NCI-H2107 treated with DMSO at 0.1 percent for 48 hours (cell line): ENCODE measurements around the gene SNCA.

Source experiments
- DNase-seq: peaks from one replicate; lab custom pipeline; 2025; ENCODE audit not compliant: unreplicated experiment; lab: John Stamatoyannopoulos, UW

Gene SNCA

DNA sequence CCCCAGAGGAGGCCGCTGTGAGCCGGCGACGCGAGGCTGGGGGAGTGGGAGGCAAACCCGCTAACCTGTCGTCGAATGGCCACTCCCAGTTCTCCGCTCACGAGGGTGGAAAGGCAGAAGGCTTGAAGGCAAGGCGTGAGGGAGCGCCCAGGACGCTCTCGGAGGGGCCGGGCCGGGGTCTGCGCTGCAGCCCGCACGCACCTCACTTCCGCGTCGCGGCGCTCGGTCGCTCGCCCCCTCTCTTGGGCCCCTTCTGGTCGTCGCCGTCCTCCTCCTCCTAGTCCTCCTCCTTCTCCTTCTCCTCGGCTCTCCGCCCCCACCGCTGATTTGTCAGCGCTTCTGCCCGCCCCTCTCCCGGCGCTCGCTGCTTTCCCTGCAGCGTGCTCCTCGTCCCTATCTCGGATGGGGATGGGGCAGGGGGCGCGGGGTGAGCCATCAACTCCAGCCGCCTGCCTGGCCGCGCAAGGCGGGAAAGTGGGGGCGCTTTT lies at the start of gene SNCA:
SNCA (minus strand) TSS at position 265 of the 488 bp plus-strand sequence. CDS start 1,494 bp downstream, outside the sequence.
- DNase-seq: no peak

DNA sequence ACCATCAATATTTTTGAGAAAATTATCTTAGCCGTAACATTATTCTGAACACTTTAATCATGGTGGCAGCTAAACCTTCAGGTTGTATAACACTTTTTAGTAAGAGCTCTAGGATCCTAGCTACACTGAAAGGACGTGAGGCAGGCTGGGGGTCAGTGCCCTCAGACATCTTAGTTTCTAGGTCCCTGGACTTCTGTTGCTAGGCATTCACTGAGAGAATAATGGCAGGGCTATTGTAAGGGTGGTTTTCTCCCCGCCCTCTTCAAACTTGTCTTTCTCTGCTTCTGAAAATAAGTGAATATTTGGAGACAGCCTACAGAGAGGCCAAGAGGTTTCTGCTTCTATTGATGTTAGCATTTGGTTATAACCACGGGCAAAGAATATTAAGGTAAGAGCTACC lies 42.3 kb upstream of the SNCA start:
- no peak for DNase-seq

DNA sequence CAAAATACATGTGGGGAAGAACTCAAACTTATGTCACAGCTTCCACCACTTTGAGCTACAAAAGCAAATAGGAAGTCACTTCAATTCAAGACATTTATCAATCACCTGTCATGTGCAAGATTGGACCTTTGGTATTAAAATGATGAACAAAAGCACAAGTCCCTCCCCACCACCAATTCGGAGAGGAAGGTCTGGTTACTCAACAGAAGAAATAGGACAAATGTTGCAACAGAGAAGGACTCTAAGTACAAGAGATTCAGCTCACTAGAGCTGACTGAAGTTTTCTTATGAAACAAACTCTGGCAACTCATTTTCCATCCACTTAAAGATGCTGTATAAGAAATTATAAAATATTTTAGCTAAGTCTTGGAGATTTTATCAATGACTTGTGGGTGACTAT lies 41.6 kb upstream of the SNCA start:
- no peak for DNase-seq

DNA sequence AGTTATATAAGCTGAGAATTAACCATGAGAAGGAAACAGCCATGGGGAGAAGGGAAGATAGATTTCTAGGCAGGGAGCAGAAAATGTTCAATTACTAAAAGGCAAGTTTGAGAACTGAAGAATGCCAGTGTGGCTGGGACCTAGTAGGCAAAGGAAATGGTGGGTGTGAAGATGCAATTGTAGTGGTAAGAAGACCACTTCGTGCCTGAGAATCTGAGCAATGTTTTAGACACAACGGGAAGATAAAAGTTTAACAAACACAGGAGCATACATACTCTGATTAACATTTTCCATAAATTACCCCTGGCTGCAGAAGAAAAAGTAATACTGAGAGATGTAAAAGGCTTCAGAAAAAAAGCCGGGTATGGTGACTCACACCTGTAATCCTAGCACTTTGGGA lies 39.6 kb upstream of the SNCA start:
- DNase-seq: no peak

DNA sequence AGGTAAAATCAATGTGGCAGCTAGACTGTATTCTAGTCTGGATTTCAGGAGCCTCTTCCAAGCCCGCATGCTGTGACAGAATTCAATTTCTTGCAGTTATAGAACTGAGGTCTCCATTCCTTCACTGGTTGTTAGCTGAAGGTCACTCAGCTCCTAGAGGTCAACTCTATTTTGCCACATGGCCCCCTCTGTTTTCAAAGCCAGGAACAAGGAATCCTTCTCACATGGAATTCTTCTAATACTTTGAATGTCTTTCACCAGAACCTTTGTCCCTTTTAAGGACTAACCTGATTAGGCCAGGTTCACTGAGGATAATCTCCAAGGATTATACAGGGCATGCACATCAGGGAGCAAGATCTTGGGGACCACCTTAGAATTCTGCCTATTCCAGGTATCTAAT lies 34.2 kb upstream of the SNCA start:
- DNase-seq: no peak

DNA sequence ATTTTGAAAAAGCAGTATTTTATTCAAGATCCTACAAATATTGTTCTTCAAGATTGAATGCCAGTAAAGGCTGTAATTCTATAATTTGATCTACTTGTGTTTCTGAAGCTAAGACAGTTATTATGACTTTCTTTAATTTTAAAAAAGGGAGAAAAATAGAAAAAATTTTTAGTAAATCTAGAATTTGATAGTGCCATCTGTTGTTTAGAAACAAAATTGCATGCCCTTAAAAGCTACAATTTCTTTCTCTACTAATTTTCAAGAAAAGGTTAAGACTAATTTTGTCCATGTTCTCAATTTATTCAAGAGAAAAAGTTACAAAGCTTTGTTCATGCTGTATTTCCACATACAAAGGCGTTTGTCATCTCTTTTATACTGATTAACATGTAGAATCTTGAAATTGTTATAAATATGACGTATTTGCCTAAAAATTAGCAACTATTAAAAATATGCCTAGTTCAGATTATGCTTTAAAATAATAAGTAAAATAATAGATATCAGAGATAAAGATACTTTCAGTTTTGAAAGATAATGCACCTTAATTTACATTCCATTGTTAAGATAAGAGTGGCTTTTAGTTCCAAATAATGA lies 32.1 kb upstream of the SNCA start:
- DNase-seq: no peak

DNA sequence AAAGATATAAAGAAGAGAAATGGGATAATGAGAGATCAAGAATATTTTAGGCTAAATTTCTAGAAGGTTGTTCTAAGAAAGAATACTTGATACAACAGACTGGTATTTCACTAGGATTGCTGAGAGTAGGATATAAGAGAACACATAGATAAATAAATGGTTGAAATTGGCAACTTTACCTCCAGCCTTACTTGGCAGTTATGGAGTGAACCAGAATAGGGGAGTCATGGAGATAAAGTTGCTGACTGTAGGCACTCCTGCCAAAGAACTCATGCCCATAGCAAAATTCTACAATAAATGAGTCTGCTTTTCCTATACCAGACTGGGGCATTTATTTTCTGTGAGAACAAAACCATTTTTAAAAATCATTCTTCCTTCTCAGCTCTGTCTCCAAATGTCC lies 31.3 kb upstream of the SNCA start:
- no peak for DNase-seq

DNA sequence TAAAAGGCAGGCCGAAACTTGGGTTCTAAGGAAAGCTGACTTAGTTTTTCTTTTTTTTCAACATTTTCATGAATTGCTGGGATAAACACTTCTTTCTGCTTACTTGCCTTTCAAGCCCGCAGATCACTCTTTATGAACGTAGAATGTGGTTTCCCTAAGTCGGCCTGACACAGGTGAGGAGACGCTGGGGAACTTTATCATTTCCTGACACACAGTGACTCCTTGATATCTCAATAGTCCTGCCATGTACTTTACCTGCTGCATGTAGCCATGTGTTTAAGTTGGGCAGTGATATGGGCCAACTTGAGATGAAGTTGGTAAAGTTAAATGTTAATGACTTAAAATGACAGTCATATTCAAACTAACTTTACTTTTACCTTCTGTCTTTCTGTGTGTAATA lies 26.6 kb upstream of the SNCA start:
- DNase-seq: no peak

DNA sequence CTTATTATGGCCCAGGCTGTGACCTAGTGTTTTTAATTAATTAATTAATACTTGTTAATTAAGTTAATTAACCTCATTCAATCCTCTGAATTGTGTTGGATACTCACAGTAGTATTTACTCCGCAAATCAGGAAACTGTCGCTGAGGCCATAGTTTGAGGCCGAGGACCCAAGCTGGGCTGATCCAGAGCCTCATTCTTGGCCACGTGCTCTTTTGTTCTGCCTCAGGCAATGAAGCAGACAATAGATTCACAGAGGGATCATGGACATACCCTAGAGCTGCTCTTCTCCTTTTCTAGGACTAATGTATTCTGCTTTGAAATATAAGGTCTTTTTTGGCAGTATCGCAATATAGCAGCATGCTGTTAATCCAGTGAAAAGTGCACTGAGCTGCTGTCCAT lies 24.0 kb upstream of the SNCA start:
- no peak for DNase-seq

DNA sequence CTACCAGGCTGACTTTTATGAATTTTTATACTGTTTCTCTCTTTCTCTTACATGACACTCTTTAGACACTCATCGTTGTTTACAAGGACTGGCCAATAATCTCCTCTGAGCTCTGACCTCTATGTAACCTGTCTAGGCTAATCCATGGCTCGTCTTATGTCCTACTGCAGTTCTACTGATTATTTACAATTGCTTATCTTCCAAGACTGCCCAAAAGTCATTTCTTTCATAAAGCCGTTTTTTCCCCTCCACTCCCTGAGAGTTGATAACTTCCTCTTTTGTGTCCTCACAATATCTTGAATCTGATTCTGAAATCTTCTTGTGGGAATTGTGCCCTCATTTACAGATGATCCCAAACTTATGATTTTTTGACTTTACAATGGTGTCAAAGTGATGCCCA lies 18.3 kb upstream of the SNCA start:
- DNase-seq: no peak

DNA sequence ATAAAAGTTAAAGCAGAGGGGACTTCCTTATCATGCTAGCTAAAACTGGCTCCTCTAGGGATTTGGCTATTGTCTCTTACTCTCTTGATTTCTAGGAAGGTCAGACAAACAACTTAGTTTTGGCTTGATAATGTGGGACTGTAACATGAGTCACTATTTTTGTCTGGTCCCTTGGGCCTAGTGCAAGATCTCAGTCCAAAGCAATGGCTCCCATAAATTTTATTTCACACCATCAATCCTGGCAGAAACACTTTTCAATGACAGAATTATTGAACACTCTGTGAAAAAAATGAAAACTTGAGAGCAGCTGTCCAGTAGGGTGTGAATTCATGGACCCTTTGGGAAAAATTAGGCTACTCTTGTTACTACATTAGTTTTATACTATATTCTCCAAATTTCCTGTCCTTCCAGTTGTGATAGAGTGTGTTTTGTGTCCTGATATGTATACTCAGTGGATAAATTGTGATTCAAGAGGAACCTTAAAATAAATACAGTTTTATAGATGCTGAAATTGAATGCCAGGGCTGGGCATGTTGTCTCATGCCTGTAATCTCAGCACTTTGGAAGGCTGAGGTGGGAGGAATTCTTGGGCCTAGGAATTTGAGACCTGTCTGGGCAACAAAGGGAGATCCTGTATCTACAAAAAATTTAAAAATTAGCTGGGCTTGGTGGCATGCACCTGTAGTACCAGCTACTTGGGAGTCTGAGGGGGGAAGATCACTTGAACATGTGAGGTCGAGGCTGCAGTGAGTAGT lies 10.8 kb upstream of the SNCA start:
- DNase-seq: no peak

DNA sequence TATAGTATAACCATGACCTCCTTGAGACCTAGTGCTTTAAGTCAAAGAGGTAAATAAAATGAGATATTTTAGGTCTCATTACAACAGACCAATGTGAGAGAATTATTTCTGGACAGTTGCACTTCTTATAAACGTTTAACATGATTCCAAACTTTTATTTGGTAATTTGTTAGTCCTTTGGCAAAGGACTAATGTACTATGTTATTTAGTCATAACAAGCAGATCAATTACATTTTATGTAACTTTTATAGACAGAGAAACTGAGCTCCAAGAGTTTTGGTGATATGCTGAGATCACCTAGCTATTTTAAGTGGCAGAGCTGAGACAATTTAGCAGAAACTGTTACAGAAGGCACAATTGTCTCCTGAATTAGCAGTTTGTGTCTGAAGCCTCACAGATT lies 2.6 kb upstream of the SNCA start:
- DNase-seq: no peak

DNA sequence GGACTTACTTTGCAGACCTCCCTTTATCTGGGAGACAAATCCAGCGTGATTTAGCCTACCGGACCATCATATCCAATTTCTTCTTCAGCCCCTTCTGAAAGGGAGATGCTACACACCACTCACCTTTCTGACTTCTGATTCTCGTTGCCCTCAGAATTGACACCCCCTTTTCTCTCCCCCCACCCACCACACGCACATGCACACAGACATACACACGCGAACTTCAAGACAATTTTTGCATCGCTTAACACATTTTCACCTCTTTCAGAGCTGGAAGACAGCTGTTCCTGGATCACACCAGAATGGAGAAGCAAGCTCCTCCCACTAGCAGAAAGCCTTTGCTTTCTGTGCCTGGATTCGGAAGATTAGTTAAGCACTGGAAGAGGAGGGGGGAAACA lies 1.0 kb upstream of the SNCA start:
- DNase-seq: no peak

DNA sequence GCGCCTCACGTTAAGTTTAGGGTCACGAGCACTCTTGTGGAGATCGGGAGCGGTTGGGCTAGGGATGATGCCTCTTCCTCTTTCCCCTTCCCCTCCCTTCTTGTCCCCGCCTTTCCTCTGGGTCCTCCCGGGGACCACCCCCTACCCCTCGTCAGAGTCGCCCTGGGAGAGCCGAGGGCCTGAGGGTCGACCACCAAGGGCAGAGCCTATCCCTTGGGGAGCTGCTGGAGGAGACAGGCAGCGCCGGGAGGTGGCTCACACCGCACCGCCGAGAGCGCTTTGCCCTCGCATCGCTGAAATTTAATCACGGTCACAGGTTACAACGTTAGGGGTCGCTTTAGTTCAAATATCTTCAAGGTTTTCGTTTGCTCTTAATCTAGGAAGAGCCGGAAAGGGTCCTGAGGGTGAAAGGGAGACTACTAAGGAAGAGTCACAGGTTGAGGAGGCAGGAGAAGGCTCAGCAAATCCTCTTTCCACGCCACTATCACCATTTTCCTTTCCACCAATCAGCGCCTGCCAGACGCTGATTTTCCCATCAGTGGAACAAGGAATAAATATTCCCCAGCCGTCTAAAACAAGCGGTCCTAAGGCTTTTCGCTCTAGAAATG lies 528 bp upstream of the SNCA start:
- DNase-seq: peak; percentile 14

DNA sequence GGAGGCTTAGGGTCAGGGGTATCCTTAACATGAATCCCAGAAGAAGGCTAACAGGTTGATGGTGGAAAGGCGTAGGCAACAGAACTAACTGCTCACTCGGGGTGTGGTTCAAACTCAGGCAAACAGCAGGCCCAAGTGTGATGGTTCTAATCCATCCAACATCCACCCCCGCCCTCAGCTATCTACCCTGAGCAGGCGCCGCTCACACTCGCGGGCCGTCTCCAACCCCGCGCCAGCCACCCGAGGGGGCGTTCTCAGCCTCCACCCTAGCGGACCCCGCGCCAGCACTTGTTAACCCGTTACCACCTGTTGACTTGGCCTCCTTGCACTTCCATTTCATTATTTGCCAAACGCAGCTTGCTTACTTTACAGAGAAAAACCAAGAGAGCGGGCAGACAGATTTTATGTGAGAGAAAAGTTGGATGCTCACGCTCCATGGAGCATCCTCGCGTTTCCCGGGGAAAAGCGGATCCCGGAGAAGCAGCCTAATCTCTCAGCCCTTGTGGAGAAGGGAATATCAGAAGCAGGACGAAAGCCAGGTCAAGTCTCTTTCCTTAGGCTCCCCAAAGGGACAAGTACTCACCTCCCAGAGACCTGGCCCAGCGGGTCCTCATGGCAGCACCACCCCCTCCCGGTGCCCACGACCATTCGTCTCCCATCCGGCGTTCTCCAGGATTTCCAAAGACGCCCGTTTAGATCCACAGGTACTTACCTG lies 773 bp downstream of the SNCA start:
- no peak for DNase-seq

DNA sequence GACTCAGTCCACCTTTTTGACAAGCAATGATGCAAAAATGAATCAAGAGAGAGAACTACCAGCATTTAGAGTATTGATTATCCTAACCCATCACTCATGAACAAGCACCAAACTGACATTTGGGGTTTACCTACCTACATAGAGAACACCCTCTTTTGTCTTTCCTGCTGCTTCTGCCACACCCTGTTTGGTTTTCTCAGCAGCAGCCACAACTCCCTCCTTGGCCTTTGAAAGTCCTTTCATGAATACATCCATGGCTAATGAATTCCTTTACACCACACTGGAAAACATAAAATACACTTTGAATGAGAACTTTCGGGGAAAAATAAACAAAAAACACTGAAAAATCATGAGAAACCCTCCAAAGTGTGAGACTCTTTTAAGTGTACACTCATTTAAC lies 1.5 kb downstream of the SNCA start:
- DNase-seq: no peak

DNA sequence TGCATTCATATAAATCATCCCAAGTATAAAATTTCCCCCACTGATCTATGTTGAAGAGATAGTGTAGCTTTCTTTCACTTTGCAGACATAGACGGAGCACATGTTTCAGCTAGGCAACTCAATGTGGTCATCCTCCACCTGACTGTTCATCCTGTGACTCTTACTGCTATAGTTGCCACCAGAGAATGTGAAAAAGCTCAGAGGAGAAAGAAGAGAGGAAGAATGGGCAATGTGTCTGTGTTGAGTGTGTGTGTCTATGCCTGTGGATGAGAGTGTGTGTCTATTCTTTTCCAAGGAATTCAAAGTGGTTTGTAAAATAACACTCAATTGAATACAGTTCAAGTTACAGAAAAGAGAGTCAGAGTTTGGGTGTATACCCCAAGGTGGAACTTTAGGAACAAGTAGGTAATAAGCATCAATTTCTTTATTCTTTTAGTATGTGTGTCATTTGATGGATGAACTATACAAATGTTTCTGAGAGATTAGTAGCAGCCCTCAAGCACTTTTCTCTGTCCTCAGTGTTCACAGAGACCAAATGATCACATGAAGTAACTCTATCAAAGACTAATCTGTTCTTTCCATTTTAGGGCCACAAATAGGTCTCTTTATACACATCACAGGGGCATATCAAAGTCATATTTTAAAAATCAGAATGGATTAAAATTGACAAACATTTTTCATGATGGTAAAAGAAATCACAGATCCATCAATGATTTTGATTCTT lies 2.3 kb downstream of the SNCA start:
- DNase-seq: no peak

DNA sequence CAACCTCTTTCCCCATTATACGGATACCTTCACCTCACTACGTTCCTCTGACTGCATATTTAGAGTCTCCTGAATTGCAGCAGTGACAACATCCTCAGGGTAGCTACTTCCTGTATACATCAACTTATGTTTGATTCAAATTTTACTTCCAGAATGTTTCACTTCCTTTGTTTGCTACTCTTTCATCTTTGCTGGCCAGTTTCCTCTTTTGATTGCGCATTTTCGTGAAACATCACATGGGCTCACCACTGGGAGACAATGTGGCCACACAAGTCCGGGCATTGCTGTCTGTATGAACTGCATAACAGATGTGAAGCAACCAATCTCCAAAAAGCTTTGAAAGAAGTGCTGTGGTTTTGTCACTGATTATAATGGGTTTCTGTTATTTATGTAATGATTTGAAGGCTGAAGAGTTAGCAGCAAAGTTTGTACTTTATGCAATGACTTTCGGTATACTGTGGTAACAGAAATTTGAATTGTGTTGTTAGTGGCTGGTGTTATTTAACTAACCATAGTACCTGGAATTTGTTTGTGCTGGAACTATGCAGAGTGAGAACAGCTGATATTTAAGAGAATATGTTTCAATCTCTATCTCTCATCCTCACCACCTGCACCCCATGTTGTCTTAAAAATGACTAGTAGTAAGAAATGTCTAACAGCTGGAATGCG lies 7.4 kb downstream of the SNCA start:
- DNase-seq: no peak

DNA sequence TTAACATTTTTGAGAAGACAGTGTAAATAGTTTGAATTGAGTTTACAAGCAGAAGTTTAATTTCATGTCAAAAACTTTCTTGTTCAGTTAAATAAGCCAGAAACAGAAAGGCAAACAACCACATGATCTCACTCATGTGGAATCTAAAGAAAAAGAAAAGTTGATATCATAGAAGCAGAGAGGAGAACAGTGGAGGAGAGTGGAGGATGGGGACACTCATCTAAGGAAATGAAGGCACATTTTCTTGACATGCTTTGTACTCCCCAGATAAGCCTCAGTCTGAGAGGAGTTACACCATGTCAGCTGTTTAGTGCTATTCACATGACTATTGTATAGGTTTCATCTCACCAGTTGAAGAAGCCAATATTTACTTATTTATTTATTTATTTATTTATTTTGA lies 13.5 kb downstream of the SNCA start:
- DNase-seq: no peak

DNA sequence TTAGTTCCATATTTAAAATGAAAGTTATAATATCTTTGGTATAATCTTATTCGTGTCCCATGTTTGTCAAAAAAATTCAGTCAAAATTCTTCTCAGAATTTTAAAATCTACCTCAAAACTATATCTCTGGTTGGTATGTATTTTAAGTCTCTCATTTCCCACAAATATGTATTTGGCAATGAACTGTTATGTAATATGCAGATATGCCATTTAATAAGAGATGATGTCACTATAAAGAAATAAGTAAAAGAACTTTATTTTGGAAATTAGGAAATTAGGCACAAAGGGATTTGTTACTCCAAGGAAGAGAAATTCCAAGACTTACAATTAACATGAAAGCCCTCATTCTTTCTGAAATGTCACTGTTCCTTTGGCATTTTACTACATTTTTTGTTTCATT lies 15.3 kb downstream of the SNCA start:
- no peak for DNase-seq

DNA sequence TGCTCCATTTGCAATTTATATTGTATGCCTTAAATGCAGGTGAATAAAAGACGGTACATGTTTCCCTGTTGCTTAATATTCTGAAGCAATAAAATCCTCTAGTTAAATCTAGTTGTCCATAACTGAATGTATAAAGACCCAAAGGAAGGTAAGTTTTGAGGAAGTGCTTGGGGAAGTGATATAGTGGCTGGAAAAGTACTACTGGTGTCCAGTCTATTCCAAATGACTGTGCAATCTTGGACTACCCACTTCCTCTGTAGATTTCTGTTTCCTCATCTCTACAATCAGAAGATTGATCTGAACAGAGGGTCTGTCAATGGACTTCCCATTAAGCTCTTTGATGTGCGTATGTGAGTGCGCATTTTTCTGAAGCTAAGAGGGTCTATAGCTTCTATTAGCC lies 17.0 kb downstream of the SNCA start:
- DNase-seq: no peak
